GM18502 (cell line): ENCODE results near the gene ATP8A1.
"Not testable (repeated sequence)": the region's sequence is repeated elsewhere in the genome, so short reads cannot be mapped to it uniquely, and the experiment has no call there.

ENCODE experiments used
- ATAC-seq: cut with Tn5 transposase; IDR thresholded peaks from one replicate; pipeline ENCODE4 v1.9.1; 2021; ENCODE audit warnings: mild to moderate bottlenecking; ENCODE audit not compliant: unreplicated experiment, poor library complexity

Gene ATP8A1

GRCh38 chr4:42391981-42392380 is 264.9 kb downstream of the ATP8A1 start:
- no peak for ATAC-seq

- ATAC-seq: no peak
Observed at GRCh38 chr4:42391355-42391664, 265.6 kb downstream of the ATP8A1 start.

- no peak for ATAC-seq
Observed at GRCh38 chr4:42390622-42391354, 266.1 kb downstream of the ATP8A1 start.

GRCh38 chr4:42385516-42385915 is 271.4 kb downstream of the ATP8A1 start:
- no peak for ATAC-seq

- ATAC-seq: no peak
Observed at GRCh38 chr4:42381666-42382065, 275.2 kb downstream of the ATP8A1 start.

GRCh38 chr4:42377497-42377896 is 279.4 kb downstream of the ATP8A1 start:
- ATAC-seq: no peak

DNA sequence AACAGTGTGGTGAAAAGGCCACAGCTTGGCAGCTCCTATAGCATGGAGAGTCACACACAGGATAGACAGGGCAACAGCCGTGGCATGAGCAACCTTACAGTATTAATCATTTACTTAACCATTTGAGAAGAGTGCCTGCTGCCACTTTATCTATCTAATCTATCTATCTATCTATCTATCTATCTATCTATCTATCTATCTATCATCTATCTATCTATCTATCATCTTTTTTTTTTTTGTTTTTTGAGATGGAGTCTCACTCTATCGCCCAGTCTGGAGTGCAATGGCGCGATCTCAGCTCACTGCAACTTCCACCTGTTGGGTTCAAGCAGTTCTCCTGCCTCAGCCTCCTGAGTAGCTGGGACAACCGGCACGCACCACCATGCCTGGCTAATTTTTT is 284.6 kb downstream of the ATP8A1 start:
- ATAC-seq: not testable (repeated sequence)

GRCh38 chr4:42371305-42372252 is 285.3 kb downstream of the ATP8A1 start:
- peak; percentile 71 for ATAC-seq

DNA sequence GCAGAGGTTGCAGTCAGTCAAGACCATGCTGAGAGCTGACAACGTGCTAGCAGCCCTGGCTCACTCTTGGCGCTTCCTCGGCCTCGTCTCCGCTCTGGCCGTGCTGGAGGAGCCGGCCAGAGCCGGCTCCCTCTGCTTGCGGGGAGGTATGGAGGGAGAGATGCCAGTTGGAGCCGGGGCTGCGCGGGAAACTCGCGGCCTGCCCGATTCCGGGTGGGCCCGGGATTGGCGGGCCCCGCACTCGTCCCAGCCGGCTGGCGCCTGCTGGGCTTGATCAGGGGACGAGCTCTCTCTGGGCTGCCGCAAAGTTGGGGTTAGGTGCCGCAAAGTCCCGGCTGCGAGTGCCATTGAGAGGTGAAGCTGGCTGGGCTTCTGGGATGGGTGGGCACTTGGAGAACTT is 287.4 kb downstream of the ATP8A1 start:
- ATAC-seq: no peak

DNA sequence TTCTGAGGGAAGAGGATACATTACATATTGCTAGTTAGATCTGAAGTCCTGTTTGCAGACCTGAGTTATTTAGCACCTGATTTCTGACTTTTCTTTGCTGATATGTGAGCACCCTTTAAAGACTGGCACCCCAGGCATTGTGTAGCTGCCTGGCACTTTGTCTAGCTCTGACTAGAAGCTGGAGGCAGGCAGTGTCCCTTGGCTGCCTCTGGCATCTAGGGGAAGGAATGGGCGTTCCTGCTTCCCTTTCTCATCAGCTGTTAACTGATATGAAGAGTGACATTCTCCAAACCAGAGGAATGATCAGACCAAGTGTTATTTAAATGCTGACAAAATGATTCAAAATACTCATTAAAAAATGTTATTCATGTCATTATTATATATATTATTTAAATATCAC is 289.9 kb downstream of the ATP8A1 start:
- ATAC-seq: no peak

DNA sequence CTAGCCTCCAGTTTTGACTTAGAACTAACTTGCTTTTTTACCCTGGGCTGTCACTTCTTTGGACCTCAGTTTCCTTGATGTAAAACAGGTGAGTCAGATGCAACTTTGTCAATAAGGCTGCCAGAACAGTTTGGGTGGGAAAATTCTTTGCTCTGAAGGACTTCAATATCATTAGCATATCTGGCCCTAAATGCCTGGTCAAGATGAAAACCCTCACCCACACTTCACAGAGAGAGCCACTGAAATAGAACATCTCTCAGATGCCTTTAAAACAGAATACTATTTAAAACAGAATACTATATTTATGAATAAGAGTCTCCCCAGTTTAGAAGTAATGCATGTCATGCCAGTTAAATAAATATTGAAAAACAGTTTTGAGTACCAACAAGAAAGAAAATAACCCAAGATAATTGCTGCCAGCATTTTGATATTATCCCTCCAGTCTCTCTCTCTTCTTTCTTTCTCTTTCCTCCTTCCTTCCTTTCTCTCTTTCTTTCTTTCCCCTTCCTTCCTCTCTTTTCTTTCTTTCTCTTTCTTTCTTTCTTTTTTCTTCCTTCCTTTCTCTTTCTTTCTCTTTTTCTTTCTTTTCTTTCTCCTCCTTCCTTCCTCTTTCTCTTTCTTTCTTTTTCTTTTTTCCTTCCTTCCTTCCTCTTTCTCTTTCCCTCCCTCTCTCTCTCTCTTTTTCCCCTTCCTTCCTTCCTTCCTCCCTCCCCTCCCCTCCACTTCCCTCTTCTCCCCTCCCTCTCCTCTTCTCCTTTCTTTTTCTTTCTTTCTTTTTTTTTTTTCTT is 292.4 kb downstream of the ATP8A1 start:
- ATAC-seq: no peak

- no peak for ATAC-seq
Observed at GRCh38 chr4:42363614-42364013, 293.3 kb downstream of the ATP8A1 start.

DNA sequence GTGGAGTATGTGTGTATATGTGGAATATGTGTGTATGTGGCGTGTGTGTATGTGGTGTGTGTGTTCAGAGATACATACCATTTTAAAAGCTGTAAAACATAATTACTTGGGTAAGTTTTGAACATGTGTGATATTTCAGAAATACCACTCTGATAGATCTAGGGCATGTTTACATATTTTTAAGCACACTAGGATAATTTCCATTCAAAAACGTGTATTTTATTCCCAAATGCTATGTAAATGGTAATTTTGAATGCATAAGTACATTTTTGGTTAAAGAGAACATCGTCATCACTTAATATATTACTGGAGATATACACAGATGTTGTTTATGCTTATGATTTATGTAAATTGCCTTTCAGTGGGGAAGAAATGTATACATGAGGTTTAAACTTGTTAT is 294.3 kb downstream of the ATP8A1 start:
- no peak for ATAC-seq

GRCh38 chr4:42361456-42361855 is 295.4 kb downstream of the ATP8A1 start:
- no peak for ATAC-seq

- no peak for ATAC-seq
Observed at GRCh38 chr4:42360256-42360669, 296.6 kb downstream of the ATP8A1 start.

GRCh38 chr4:42359711-42360110 is 297.2 kb downstream of the ATP8A1 start:
- ATAC-seq: no peak
